Nephron (organoid): ENCODE data around the gene DCTD.

Source experiments
- H3K27ac Mint-ChIP-seq, 3 experiments: 2 replicates each; pipeline ENCODE4 v1.8.0; 2020; ENCODE audit warnings: mixed read lengths in 3 of 3, mild to moderate bottlenecking in 2 of 3, moderate library complexity in 1 of 3
- H3K27me3 Mint-ChIP-seq: 2 replicates; pipeline ENCODE4 v1.8.0; 2021; ENCODE audit warnings: low read depth, mild to moderate bottlenecking, moderate library complexity, mixed read lengths
- H3K36me3 Mint-ChIP-seq: 2 replicates; pipeline ENCODE4 v1.8.0; 2020; ENCODE audit warnings: low read depth, mixed read lengths
- H3K4me1 Mint-ChIP-seq: 2 replicates; pipeline ENCODE4 v1.8.0; 2020; ENCODE audit warnings: mixed read lengths
- H3K4me3 Mint-ChIP-seq, 3 experiments: 2 replicates each; pipeline ENCODE4 v1.8.0; 2020; ENCODE audit warnings: mild to moderate bottlenecking in 3 of 3, mixed read lengths in 3 of 3, moderate library complexity in 2 of 3
- H3K9me3 Mint-ChIP-seq: 2 replicates; pipeline ENCODE4 v1.8.0; 2020; ENCODE audit warnings: mixed read lengths
- TF ChIP-seq, protein P1 (sequence below), 3 experiments: fragments of 200-600 bp; sonication (generic); IDR thresholded peaks; one replicate each; pipeline ENCODE4 v1.5.0; 2021; ENCODE audit warnings: antibody characterized with exemption in 3 of 3; ENCODE audit not compliant: unreplicated experiment in 3 of 3

DCTD gene

DNA sequence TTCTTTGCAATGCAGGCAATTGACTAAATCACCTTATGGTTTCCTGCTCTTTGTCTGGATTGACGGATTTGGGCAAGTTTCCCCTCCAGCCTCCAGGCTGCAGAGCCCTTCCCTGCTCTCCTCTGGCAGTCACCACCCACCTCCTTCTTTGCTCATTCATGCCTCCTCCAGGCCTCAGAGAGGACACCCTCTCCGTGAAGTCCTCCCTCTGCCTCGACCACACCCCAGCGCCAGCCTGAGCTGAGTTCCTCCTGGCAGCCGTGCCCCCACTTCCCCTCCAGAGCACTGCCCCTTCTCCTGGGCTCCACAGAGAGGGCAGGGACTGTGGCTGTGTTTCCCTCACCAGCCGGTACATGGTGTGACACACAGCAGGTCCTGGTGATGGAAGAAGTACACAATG lies 53.7 kb downstream of the DCTD start:
- TF ChIP-seq, protein P1, sequence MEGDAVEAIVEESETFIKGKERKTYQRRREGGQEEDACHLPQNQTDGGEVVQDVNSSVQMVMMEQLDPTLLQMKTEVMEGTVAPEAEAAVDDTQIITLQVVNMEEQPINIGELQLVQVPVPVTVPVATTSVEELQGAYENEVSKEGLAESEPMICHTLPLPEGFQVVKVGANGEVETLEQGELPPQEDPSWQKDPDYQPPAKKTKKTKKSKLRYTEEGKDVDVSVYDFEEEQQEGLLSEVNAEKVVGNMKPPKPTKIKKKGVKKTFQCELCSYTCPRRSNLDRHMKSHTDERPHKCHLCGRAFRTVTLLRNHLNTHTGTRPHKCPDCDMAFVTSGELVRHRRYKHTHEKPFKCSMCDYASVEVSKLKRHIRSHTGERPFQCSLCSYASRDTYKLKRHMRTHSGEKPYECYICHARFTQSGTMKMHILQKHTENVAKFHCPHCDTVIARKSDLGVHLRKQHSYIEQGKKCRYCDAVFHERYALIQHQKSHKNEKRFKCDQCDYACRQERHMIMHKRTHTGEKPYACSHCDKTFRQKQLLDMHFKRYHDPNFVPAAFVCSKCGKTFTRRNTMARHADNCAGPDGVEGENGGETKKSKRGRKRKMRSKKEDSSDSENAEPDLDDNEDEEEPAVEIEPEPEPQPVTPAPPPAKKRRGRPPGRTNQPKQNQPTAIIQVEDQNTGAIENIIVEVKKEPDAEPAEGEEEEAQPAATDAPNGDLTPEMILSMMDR (IDR thresholded peaks at IDR 0.05; ENCODE audit: unreplicated experiment in 3 of 3): no peak
- Mint-ChIP-seq H3K27ac (no peak overlapping the region), H3K27me3 (peaks cover 53% of the 10 kb centered on the region), H3K4me3 (no peak overlapping the region), H3K36me3 (no peaks in the 10 kb centered on the region), H3K4me1 (peaks cover 31% of the 10 kb centered on the region), H3K9me3 (no peaks in the 10 kb centered on the region)

DNA sequence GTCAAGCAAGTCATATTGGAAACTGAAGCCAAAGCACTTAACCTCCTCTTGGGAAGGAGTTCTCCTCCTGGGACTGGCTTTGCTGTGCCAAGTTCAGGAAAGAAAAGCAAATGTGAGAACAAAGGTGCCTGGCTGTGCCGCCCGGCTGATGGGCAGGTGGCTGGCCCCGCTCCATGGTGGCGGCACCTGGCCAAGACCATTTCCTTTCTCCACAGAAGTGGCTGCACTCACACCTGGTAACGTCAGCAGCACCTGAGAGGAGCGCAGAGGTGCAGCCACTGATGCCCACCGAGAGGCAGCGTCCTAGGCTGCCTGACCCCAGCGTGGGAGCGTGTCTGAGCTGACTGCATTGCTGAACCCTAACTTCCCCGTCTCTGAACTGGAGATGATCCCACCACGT lies 54.3 kb downstream of the DCTD start:
- peaks cover 28% of the 10 kb centered on the region for H3K4me1 Mint-ChIP-seq
- H3K27ac Mint-ChIP-seq: no peak overlapping the region
- TF ChIP-seq, protein P1 (IDR thresholded peaks at IDR 0.05; ENCODE audit: unreplicated experiment in 3 of 3): no peak
- no peaks in the 10 kb centered on the region for H3K9me3 Mint-ChIP-seq
- H3K27me3 Mint-ChIP-seq: peaks cover 57% of the 10 kb centered on the region
- no peak overlapping the region for H3K4me3 Mint-ChIP-seq
- no peaks in the 10 kb centered on the region for H3K36me3 Mint-ChIP-seq

DNA sequence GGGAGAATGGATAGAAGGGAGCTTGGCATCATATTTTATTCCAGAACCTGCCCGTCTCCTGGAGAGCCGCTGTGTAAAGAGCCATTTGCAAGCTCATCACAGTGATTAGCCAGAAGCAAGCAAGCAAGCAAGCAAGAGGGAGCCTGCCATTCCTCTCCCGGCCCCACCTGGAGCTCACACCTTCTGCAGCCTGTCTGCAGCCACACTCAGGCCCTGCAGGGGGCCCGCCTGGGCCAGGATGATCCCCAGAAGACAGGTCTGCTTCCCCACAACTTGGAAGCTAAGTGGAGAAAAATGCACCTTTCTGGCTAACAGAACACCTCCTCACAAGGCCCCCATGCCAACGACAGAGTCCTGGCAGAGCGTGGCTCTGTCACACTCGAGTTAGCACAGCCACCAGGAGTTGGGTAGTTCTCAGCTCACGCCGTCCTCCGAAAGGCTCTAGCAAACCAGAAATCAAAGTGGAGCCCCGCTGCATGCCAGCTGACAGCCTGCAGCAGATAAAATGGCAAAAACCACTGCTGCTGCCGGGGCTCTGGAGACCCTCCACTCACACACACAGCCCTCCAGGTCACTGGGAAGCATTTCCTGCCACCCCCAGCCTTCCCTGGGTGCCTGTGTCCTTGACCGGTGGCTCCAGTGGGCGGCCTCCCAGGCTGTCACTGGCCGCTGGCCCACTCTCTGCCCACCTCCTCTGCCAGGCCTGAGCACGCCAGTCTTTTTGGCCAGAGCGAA lies 54.9 kb downstream of the DCTD start:
- Mint-ChIP-seq H3K9me3 (no peaks in the 10 kb centered on the region), H3K4me1 (peaks cover 27% of the 10 kb centered on the region), H3K27me3 (peaks cover 60% of the 10 kb centered on the region), H3K36me3 (no peaks in the 10 kb centered on the region), H3K4me3 (no peak overlapping the region), H3K27ac (no peak overlapping the region)
- TF ChIP-seq, protein P1 (IDR thresholded peaks at IDR 0.05; ENCODE audit: unreplicated experiment in 3 of 3): no peak

DNA sequence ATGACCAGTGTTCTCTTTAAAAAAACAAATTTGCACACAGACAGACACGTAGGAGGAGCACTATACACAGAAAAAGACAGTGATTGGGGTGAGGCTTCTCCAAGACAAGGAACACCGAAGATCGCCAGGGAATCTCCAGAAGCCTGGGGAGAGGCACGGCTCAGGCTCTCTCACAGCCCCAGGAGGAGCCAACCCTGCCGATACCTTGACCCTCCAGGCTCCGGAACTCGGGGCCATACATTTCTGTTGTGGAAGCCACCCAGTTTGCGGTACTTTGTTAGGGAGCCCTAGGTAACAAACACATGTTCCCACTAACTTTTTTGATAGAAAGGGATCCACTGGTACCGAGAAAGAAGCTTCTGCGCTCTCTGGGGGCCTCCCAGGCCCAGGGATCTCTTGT lies 55.8 kb downstream of the DCTD start:
- Mint-ChIP-seq H3K36me3 (peaks cover 4% of the 10 kb centered on the region), H3K27me3 (peaks cover 63% of the 10 kb centered on the region), H3K4me1 (peaks cover 17% of the 10 kb centered on the region), H3K9me3 (no peaks in the 10 kb centered on the region), H3K27ac (no peak overlapping the region), H3K4me3 (no peak overlapping the region)
- TF ChIP-seq, protein P1 (IDR thresholded peaks at IDR 0.05; ENCODE audit: unreplicated experiment in 3 of 3): no peak

DNA sequence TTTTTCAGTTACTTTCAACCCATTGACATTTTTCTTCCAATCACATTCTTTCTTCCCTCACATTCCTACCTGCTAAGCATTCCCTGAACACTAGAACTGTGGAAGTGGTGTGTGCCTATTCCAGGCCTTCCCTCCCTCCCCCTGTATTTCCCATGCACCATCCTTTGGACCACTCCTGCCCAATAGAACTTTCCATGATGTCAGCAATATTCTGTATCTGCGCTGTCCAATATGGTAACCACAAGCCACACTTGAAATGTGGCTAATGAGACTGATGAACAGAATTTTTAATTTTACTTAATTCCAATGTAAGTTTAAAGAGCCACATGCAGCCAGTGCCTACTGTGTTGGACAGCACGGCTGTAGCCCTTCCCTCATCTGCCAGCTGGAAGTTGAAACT lies 57.5 kb downstream of the DCTD start:
- peaks cover 10% of the 10 kb centered on the region for H3K4me1 Mint-ChIP-seq

More for the DNA sequence above, 57.5 kb downstream of the DCTD start:
- H3K4me3 Mint-ChIP-seq: no peak overlapping the region
- H3K27ac Mint-ChIP-seq: no peak overlapping the region
- TF ChIP-seq, protein P1 (IDR thresholded peaks at IDR 0.05; ENCODE audit: unreplicated experiment in 3 of 3): no peak
- peaks cover 4% of the 10 kb centered on the region for H3K36me3 Mint-ChIP-seq
- peaks cover 62% of the 10 kb centered on the region for H3K27me3 Mint-ChIP-seq
- peaks cover 4% of the 10 kb centered on the region for H3K9me3 Mint-ChIP-seq
